ENCODE results near the gene CKM. TPM values are rescaled to one million over a fixed set of nuclear protein-coding genes. Genes with fewer than 3 reads are reported as not detected.

CKM gene
- total RNA-seq, 4 donors from 2014 or later = 0.66 to 1.4 (median 1.1) TPM; not detected in 1

- 94% methylated on average over 7 of the region's 12 CpGs for WGBS
- intact Hi-C loops (cut with DNase I) = no loop called here
These were observed 42.0 kb upstream of the CKM start for GRCh38 chr19:45364696-45365095.

GRCh38 chr19:45363861-45364459, 41.3 kb upstream of the CKM start:
- no peaks in the 10 kb centered on the region for H3K9me3 ChIP-seq
- intact Hi-C loops (cut with DNase I) = no loop called here
- WGBS = 92% methylated on average over 14 of the region's 44 CpGs
- no peak overlapping the region for H3K4me3 ChIP-seq
- H3K4me1 ChIP-seq = peaks cover 0 to 1% (median 0%) of the 10 kb centered on the region in 4 donors
- DNase-seq (ENCODE audit: extremely low spot score) = no peak
- H3K27me3 ChIP-seq = no peaks in the 10 kb centered on the region
- H3K36me3 ChIP-seq = peaks cover 8 to 68% (median 49%) of the 10 kb centered on the region in 4 donors
- no peak overlapping the region for H3K27ac ChIP-seq (replicated peaks in 1 of 4)
- TF ChIP-seq CTCF (IDR thresholded peaks at IDR 0.05) = no peak
- TF ChIP-seq EP300 (IDR thresholded peaks at IDR 0.05) = no peak
- TF ChIP-seq POLR2A (IDR thresholded peaks at IDR 0.05; ENCODE audit: low read depth) = no peak
- TF ChIP-seq POLR2AphosphoS5 (IDR thresholded peaks at IDR 0.05) = no peak

More at GRCh38 chr19:45364696-45365095, 42.0 kb upstream of the CKM start:
- no peak overlapping the region for H3K27ac ChIP-seq (replicated peaks in 1 of 4)
- H3K9me3 ChIP-seq = no peaks in the 10 kb centered on the region
- no peak overlapping the region for H3K4me3 ChIP-seq
- TF ChIP-seq CTCF (IDR thresholded peaks at IDR 0.05) (no peak), POLR2A (IDR thresholded peaks at IDR 0.05; ENCODE audit: low read depth) (no peak), POLR2AphosphoS5 (IDR thresholded peaks at IDR 0.05) (no peak), EP300 (IDR thresholded peaks at IDR 0.05) (no peak)
- H3K36me3 ChIP-seq = peaks cover 8 to 62% (median 42%) of the 10 kb centered on the region in 4 donors
- no peak for DNase-seq (ENCODE audit: extremely low spot score)
- peaks cover 2 to 9% (median 5%) of the 10 kb centered on the region in 4 donors for H3K4me1 ChIP-seq
- H3K27me3 ChIP-seq = no peaks in the 10 kb centered on the region

- 100% methylated on average over 3 of the region's 16 CpGs for WGBS
- intact Hi-C loops (cut with DNase I) = no loop called here
- Histone ChIP-seq H3K4me1 (no peaks in the 10 kb centered on the region), H3K27ac (replicated peaks in 1 of 4) (no peak overlapping the region), H3K27me3 (no peaks in the 10 kb centered on the region), H3K36me3 (peaks cover 8 to 80% (median 57%) of the 10 kb centered on the region in 4 donors), H3K4me3 (no peak overlapping the region), H3K9me3 (no peaks in the 10 kb centered on the region)
- DNase-seq (ENCODE audit: extremely low spot score) = no peak
- TF ChIP-seq EP300 (IDR thresholded peaks at IDR 0.05) = no peak
- no peak for TF ChIP-seq POLR2A (IDR thresholded peaks at IDR 0.05; ENCODE audit: low read depth)
- no peak for TF ChIP-seq CTCF (IDR thresholded peaks at IDR 0.05)
- no peak for TF ChIP-seq POLR2AphosphoS5 (IDR thresholded peaks at IDR 0.05)
These were observed 39.6 kb upstream of the CKM start for GRCh38 chr19:45362291-45362690.

- WGBS = 90% methylated on average over 14 of the region's 14 CpGs
- peaks cover 8 to 87% (median 61%) of the 10 kb centered on the region in 4 donors for H3K36me3 ChIP-seq
- H3K27me3 ChIP-seq = no peaks in the 10 kb centered on the region
- no peak for DNase-seq (ENCODE audit: extremely low spot score)
- H3K4me1 ChIP-seq = no peaks in the 10 kb centered on the region
- no peaks in the 10 kb centered on the region for H3K9me3 ChIP-seq
- no peak overlapping the region for H3K27ac ChIP-seq (replicated peaks in 1 of 4)
- no peak for TF ChIP-seq POLR2AphosphoS5 (IDR thresholded peaks at IDR 0.05)
- TF ChIP-seq POLR2A (IDR thresholded peaks at IDR 0.05; ENCODE audit: low read depth) = no peak
- TF ChIP-seq EP300 (IDR thresholded peaks at IDR 0.05) = no peak
- TF ChIP-seq CTCF (IDR thresholded peaks at IDR 0.05) = no peak
- H3K4me3 ChIP-seq = no peak overlapping the region
- intact Hi-C loops (cut with DNase I) = no loop called here
These were observed 38.9 kb upstream of the CKM start for GRCh38 chr19:45361608-45362007.
